MM.1S (cell line): Measurements from ENCODE around the gene CELF2.

ENCODE experiments used
- CTCF ChIP-seq: fragments of 300-600 bp; sonication (generic); IDR thresholded peaks from 2 replicates; pipeline ENCODE4 v1.5.1; 2016; ENCODE audit warnings: antibody characterized with exemption, low read length, mixed read lengths
- EZH2 ChIP-seq: fragments of 300-600 bp; sonication (generic); optimal IDR thresholded peaks from 2 replicates; pipeline ENCODE3; 2017; ENCODE audit warnings: low read depth, mild to moderate bottlenecking, antibody characterized with exemption, low read length, mixed read lengths

GRCh38 chr10:11165591-11166543 lies 148.2 kb downstream of the CELF2 start:
- peak; percentile 76 for TF ChIP-seq CTCF
- no peak for TF ChIP-seq EZH2
